HG03025 (cell line): Measurements from ENCODE around the gene ADAMTS16.
"Not testable (repeated sequence)": the region's sequence is repeated elsewhere in the genome, so short reads cannot be mapped to it uniquely, and the experiment has no call there.

Source experiments
- ATAC-seq: cut with Tn5 transposase; IDR thresholded peaks from one replicate; pipeline ENCODE4 v1.9.1; 2021; ENCODE audit warnings: mild to moderate bottlenecking, moderate library complexity; ENCODE audit not compliant: unreplicated experiment, low FRiP score

Gene ADAMTS16

DNA sequence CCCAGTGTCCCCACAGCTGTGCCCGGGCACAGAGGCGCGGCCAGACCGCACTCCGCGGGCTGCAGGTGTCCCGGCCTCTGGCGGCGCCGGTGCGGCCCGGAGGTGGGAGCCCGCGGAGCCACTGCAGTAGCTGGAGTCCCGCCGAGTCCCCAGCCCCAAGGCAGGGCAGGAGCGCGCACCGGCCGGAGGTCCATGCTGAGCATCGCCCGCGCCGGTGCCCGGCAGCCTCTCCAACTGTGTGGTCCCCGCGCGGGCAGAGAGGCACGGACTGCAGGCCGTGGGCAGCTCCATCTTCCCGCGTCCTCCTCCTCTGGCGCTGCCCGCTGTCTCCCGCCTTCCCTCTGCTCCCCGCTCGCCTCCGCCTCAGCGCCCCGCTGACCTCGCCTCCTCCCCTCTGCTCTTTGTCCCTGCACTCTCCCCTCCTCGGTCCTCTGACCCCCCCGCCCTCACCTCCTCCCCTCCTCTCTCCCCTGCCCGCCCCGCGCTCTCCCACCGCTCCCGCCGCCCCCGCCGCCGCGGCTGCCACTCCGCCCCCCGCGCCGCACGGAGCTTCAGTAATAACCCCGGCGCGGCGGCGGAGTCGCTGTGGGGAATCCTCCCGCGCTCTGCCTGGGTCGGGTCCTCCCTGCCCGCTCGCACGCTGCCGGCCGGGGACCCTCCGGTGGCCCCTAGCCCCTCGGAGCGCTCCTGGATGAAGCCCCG is at the start of gene ADAMTS16:
ADAMTS16 (plus strand) TSS at position 554 of the 702 bp plus-strand sequence; CDS start at position 692, 138 bp downstream.
- no peak for ATAC-seq

- ATAC-seq: no peak
Measured at GRCh38 chr5:5092149-5092548, 48.0 kb upstream of the ADAMTS16 start.

DNA sequence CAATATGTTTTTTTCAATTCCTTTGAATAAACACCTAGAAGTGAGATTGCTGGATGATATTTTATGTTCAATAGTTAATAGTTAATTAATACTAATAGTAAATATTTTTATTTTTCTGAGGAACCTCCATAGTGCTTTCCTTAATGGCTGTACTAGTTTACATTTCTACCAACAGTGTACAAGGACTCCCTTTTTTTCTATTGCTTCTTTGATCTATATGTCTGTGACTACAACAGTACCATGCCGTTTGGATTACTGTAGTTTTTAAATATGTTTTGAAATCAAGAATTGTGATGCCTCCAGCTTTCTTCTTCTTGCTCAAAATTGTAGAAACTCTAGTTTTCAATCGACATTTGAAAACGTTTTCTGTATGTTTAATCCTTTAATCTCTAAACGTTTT is 39.5 kb upstream of the ADAMTS16 start:
- no peak for ATAC-seq

- ATAC-seq: no peak
Measured at GRCh38 chr5:5101676-5102075, 38.5 kb upstream of the ADAMTS16 start.

DNA sequence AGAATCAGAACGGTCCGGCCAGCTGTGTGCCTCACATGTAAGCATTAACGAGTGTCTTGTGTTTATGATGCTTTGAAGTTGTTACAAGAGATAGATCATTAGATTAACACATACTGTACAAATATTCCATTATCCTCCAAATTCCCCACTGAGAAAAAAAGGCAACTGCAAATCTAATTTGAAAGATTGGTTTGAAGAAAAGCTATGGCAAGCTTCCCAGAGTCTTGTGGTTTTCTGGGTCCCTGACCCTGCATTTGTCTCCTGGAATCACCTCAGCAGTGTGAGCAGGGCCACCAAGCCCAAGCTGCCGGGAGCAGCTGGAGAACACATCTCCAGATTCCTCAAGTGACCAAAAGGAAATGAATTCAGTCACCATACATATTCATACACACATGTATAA is 36.9 kb upstream of the ADAMTS16 start:
- ATAC-seq: no peak

DNA sequence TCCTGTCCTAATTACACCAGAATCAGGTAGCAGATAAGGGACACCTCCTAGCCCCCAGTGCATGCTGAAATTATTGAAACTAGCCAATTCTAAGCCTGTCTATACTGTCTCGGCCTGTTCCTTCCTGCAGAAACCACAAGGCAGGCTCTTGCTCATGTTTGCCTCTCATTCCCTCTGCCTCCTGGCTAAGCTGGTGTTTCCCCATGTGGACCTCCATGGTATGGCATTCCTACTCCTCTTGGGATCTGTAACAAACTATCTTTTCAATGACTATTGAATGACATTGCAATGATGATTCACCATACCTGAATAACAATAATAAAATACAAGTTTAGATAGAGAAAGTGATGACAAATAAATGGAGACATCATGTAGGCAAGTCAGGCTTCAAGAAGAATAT is 35.6 kb upstream of the ADAMTS16 start:
- no peak for ATAC-seq

- no peak for ATAC-seq
Measured at GRCh38 chr5:5105531-5105930, 34.6 kb upstream of the ADAMTS16 start.

GRCh38 chr5:5116956-5117355 is 23.2 kb upstream of the ADAMTS16 start:
- ATAC-seq: no peak

DNA sequence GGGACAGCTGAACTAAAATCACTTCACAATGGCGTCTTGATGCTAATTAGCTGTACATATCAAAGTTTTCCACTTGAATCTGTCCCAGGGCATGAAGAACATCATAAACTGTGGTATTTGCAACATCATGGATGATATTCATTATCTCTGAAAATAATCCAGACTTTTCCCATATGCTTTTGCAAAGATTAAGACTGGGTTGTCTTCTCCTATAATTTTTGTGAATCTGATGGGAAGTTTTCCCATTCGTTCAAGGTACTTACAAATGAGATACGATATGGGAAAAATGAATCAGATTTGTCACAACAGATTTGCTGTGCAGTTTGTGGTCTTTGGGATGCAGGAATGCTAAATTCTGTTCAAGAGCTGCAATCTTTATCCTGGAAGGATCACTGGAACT is 17.4 kb upstream of the ADAMTS16 start:
- ATAC-seq: no peak

- ATAC-seq: no peak
Measured at GRCh38 chr5:5124231-5124630, 15.9 kb upstream of the ADAMTS16 start.

DNA sequence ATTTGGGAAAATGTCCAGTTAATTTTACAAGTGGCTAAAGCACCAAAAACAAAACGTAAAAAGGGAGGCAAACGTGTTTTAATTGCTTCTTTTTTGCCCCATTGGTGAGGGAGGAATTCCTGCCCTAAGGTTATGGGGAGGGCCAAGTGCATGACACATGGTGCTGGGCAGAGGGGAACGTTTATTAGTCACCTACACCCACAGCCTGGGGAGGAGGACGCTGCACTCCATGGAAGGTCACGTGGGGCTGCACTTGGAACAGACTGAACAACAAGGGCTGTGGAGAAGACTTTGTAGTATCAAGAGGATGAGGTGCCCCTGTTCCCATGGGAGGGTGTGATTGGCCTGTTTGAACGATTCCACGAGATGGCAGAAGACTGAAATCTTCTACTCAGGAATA is 13.7 kb upstream of the ADAMTS16 start:
- no peak for ATAC-seq

- no peak for ATAC-seq
Measured at GRCh38 chr5:5128766-5129165, 11.4 kb upstream of the ADAMTS16 start.

DNA sequence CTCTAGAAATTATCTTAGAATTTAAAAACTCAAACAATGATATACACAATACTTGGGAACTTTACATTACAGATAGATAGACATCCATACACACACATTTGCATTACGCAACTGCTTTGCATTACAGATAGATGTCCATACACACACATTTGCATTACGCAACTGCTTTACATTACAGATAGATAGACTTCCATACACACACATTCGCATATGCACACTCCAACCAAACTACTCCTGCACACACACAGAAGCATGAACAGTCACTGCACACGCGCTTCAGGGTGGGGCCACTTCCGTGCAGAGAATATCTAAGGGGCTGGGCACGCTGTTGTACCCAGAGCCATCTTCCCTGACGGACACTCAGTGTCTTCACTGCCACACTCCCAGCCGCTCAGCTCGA is 7.9 kb upstream of the ADAMTS16 start:
- no peak for ATAC-seq

DNA sequence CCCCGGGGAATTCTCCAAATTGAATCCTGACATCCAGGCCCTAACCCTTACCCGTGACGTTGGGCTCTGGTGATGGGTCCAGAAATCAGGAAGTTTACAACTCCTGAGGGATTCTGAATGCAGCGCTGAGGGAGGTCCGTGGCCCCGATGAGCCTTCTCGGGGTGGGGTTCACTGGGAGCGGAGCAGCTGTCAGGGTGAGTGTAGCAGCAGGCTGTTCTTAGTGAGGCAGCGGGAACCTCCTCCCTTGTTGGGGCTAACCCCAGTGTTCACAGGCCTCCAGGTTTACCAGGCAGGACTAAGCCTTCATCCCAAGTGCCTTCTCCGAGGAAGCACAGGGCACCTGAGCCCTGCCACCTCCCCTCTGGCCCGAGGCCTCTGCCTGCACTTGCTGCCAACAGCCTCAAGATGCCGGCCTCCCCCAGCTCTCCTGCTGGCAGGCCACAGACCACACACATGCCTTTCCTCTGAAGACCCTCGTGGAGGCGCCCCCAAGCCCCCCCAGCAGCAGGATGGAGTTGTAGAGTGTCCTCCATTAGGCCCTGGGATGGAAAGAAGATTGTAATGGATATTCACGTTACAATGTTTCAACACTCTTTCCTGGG is 7.3 kb upstream of the ADAMTS16 start:
- no peak for ATAC-seq

GRCh38 chr5:5134107-5134506 is 6.0 kb upstream of the ADAMTS16 start:
- no peak for ATAC-seq

- no peak for ATAC-seq
Measured at GRCh38 chr5:5135957-5136676, 4.0 kb upstream of the ADAMTS16 start.

DNA sequence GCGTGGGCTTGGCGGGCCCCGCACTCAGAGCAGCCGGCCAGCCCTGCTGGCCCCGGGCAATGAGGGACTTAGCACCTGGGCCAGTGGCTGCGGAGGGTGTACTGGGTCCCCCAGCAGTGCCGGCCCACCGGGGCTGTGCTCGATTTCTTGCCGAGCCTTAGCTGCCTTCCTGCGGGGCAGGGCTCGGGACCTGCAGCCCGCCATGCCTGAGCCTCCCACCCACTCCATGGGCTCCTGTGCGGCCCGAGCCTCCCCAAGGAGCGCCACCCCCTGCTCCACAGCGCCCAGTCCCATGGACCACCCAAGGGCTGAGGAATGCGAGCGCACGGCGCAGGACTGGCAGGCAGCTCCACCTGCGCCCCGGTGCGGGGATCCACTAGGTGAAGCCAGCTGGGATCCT is 2.3 kb upstream of the ADAMTS16 start:
- ATAC-seq: not testable (repeated sequence)

- no peak for ATAC-seq
Measured at GRCh38 chr5:5139336-5139776, 774 bp upstream of the ADAMTS16 start.

GRCh38 chr5:5140479-5141338 is 579 bp downstream of the ADAMTS16 start:
- ATAC-seq: no peak

GRCh38 chr5:5141339-5141599 is 1.1 kb downstream of the ADAMTS16 start:
- ATAC-seq: no peak
